ENCODE measurements around the gene NEXN. TPM values are rescaled to one million over a fixed set of nuclear protein-coding genes. Genes with fewer than 3 reads are reported as not detected.
"Not testable (repeated sequence)": the region's sequence is repeated elsewhere in the genome, so short reads cannot be mapped to it uniquely, and the experiment has no call there.

The NEXN gene
- total RNA-seq, 1 donor from 2014 or later: 15.4 TPM

GRCh38 chr1:77958850-77959249 is 70.4 kb downstream of the NEXN start:
- DNase-seq (ENCODE audit: low spot score): no peak

DNA sequence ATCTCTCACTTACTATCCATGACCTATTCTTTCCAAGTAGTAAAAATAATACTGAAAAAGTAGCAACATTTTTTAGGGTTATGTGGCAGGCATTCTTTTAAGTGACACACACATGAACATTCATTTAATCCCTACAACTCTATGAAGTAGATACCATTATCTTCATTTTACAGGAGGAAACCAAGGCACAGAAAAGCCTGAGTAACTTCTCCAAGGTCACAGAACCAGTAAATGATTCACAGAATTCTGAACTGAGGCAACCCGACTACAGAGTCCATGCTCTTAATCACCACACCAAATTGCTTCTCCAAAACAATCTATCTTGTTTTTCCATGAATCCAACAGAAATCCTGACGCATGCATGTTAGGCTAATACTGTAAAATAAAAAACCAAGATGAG is 73.0 kb downstream of the NEXN start:
- DNase-seq (ENCODE audit: low spot score): no peak

DNA sequence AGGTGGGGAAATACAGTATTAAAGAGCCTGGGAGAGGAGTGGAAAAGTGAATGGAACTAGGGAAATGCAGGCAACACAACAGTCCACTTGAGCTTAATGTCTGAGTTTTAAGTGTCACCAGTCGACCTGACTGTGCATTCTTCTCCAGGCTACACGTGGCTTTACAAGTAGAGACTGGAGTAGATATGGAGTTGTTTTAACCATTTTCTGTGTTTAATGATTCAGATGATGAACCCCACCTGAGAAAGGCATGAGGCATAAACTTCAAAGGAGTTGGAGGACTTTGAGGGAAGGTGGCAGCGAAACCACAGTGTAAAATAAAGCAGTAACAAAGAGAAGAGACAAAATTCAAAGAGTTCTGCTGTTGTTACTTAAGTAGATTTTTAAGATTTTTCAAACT is 77.9 kb downstream of the NEXN start:
- DNase-seq (ENCODE audit: low spot score): no peak

GRCh38 chr1:77970192-77970591 is 81.8 kb downstream of the NEXN start:
- DNase-seq (ENCODE audit: low spot score): no peak

DNA sequence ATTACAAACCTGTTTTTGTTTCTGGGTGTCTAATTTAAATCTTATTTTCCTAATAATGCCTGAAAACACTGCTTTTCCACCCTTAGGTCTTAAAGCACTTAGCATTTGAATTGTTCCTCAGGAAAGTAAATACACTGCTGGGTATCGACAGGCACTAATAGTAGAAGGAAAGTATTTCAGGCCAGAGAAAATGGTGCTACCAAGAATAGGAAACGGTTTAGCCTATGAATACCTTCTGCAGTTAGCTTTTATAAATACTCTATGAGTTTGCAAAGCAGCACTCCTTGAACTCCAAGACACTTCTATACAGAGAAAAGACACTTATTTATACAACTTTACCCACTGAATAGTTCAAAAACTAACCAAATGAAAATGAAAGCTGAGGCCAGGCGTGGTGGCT is 83.7 kb downstream of the NEXN start:
- DNase-seq (ENCODE audit: low spot score): no peak

GRCh38 chr1:77975386-77975785 is 87.0 kb downstream of the NEXN start:
- DNase-seq (ENCODE audit: low spot score): no peak

DNA sequence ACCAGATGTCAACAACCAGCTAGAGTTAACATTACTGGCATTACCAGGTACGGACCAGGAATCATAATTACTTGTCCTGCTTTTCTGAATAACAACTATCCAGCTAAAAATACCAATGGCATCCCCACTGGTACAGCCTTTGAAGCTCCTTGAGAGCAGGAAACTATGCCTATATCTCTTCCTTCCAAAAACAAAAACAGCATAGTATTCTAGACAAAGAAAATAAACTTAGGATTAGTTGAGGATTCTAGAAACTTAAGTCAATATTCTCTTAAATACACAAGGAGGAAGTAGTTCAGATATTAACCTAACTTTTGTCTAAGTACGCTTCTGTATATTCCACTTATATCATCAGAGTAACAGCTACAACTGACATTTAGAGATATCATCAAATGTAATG is 87.5 kb downstream of the NEXN start:
- no peak for DNase-seq (ENCODE audit: low spot score)

- DNase-seq (ENCODE audit: low spot score): no peak
Observed at GRCh38 chr1:77976433-77977076, 88.1 kb downstream of the NEXN start.

DNA sequence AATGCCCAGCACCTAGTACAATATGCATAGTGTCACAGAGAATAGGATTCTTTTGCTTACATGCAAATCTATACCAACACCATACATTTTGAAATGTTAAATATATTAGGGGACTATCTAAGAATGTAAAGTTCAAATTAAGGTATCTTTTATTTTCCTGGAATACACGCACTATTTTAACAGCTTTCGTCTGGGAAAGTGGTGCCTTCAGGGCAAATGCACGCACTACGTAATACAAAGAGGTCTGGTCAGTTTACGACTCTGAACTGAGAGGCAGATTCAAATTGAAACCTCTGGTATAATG is 89.5 kb downstream of the NEXN start:
- DNase-seq (ENCODE audit: low spot score): no peak

- peak; percentile 92 for DNase-seq (ENCODE audit: low spot score)
Observed at GRCh38 chr1:77978293-77978968, 90.0 kb downstream of the NEXN start.

GRCh38 chr1:77978969-77979876 is 90.8 kb downstream of the NEXN start, which contains the start of gene FUBP1:
Gene FUBP1, minus strand, starts transcription at chr1:77979072. Its CDS starts 68 bp downstream, at chr1:77979004.
- DNase-seq (ENCODE audit: low spot score): peak; percentile 96

- DNase-seq (ENCODE audit: low spot score): not testable (repeated sequence)
Observed at GRCh38 chr1:77983352-77983996, 95.0 kb downstream of the NEXN start.

- DNase-seq (ENCODE audit: low spot score): no peak
Observed at GRCh38 chr1:77983997-77984355, 95.6 kb downstream of the NEXN start.

GRCh38 chr1:77984629-77985028 is 96.2 kb downstream of the NEXN start:
- no peak for DNase-seq (ENCODE audit: low spot score)

GRCh38 chr1:77986810-77987209 is 98.4 kb downstream of the NEXN start:
- no peak for DNase-seq (ENCODE audit: low spot score)

DNA sequence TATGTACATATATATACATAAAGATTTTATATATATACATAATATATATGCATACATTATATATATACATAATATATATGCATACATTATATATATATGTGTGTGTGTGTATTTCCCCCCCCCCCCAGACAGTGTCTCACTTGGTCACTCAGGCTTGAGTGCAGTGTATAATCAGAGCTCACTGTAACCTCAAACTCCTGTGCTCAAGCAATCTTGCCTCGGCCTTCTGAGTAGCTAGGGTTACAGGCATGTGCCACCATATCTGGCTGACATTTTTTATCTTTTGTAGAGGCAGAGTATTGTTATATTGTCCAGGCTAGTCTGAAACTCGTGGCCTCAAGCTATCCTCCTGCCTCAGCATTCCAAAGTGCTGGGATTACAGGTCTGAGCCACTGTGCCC is 99.5 kb downstream of the NEXN start:
- no peak for DNase-seq (ENCODE audit: low spot score)

DNA sequence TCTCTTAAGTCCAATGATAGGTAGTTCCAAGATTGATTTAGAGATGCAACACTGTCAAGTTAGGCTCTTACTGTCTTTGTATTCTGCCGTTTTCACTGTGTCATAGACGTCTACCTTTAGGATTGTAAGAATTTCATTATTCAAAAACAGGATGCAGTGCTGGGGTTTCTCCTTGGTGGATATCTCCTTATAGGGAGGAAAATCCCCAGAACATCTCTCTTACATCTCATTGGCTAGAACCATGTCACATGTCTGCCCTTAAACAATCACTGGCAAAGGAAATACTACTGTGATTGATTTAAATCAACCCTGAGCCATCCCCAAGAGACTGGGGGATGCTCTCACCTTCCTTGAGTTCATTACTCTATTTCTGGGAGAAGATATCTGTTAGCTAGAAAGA is 101.3 kb downstream of the NEXN start:
- DNase-seq (ENCODE audit: low spot score): no peak

DNA sequence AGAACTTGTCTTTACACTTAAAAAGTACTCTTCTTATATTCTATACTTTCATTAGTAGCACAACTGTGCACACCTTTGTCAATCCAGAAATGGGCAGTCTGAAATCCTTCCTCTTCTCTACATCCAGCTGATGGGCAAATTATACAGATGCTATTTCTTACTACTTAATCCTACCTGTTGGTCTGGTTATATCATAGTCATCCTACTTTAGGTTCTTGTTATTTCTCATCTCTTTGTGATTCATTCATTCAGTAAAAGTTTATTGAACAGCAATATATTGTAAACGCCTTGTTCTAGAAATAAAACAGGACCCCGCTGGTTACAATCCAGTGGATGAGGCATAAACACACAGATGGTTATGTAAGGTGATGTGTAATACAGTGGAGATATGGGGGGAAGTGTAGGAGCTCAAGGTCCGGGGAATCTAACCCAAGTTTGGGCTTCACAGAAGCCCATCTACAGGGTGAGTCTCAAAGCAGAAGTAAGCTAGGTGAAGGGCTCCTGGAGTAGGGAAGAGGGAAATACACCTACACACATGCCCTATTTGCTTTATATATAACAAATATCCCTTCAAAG is 102.3 kb downstream of the NEXN start:
- DNase-seq (ENCODE audit: low spot score): no peak

GRCh38 chr1:77991638-77992037 is 103.2 kb downstream of the NEXN start:
- DNase-seq (ENCODE audit: low spot score): no peak

Measured in mesenteric fat pad (tissue), 1 donor.